Keratinocyte (primary cell): Measurements from ENCODE around the gene TUBB3. TPM values are rescaled to one million over a fixed set of nuclear protein-coding genes. Genes with fewer than 3 reads are reported as not detected.
A peak's percentile ranks its signal among the peaks of the same experiment; 100 is the strongest.

ENCODE experiments used
- DNase-seq: peaks from one replicate; pipeline ENCODE4 v3.0.0-alpha.2; 2011; ENCODE audit warnings: low read depth, missing footprints, low spot score
- FAIRE-seq: peaks from 2 replicates; lab custom pipeline; 2011; peaks lifted over from hg19 to GRCh38; lab: Jason Lieb, UNC
- H2AFZ ChIP-seq: 2 replicates; pipeline ENCODE4 v1.6.0; 2012; ENCODE audit warnings: low read length, control low read depth, inconsistent platforms; ENCODE audit not compliant: control insufficient read depth
- H3K27ac ChIP-seq: 2 replicates; pipeline ENCODE4 v1.5.1; 2011; ENCODE audit warnings: low read length; ENCODE audit not compliant: control insufficient read depth, insufficient read depth
- H3K27me3 ChIP-seq: 3 replicates; pipeline ENCODE4 v1.6.0; 2011; ENCODE audit warnings: low read length; ENCODE audit not compliant: control insufficient read depth, insufficient read depth; ENCODE audit errors: extremely low read depth
- H3K36me3 ChIP-seq, 2 experiments: 2 replicates in 1 of 2; 3 replicates in 1 of 2; pipeline ENCODE4 v1.5.1; 2011; ENCODE audit warnings: low read length in 2 of 2, mild to moderate bottlenecking in 1 of 2; ENCODE audit not compliant: control insufficient read depth in 2 of 2, insufficient read depth in 2 of 2; ENCODE audit errors: extremely low read depth in 1 of 2
- H3K4me1 ChIP-seq: 3 replicates; pipeline ENCODE4 v1.5.1; 2011; ENCODE audit warnings: low read length; ENCODE audit not compliant: control insufficient read depth, insufficient read depth; ENCODE audit errors: extremely low read depth
- H3K4me2 ChIP-seq: 3 replicates; pipeline ENCODE4 v1.6.0; 2011; ENCODE audit warnings: low read depth, low read length; ENCODE audit not compliant: control insufficient read depth, insufficient read depth; ENCODE audit errors: extremely low read depth
- H3K4me3 ChIP-seq, 3 experiments: fragments of 200-600 bp in 1 of 3; sonication (generic) in 1 of 3; 2 replicates in 2 of 3; 3 replicates in 1 of 3; pipeline ENCODE4 v1.5.1; 2011 to 2016; ENCODE audit warnings: low read length in 3 of 3, mild to moderate bottlenecking in 3 of 3, control low read depth in 2 of 3, inconsistent platforms in 1 of 3, low read depth in 1 of 3, mixed read lengths in 1 of 3, mixed run types in 1 of 3, moderate library complexity in 1 of 3; ENCODE audit not compliant: control insufficient read depth in 2 of 3, insufficient read depth in 2 of 3; ENCODE audit errors: extremely low read depth in 1 of 3
- H3K79me2 ChIP-seq: 2 replicates; pipeline ENCODE4 v1.6.0; 2012; ENCODE audit warnings: low read length; ENCODE audit not compliant: control insufficient read depth, insufficient read depth
- H3K9ac ChIP-seq: 3 replicates; pipeline ENCODE4 v1.6.0; 2011; ENCODE audit warnings: low read length; ENCODE audit not compliant: control insufficient read depth, insufficient read depth; ENCODE audit errors: extremely low read depth
- H3K9me1 ChIP-seq: 3 replicates; pipeline ENCODE4 v1.6.0; 2011; ENCODE audit warnings: low read length; ENCODE audit not compliant: control insufficient read depth, insufficient read depth; ENCODE audit errors: extremely low read depth
- H3K9me3 ChIP-seq: 2 replicates; pipeline ENCODE4 v1.5.1; 2012; ENCODE audit warnings: low read depth, low read length; ENCODE audit not compliant: control insufficient read depth
- H4K20me1 ChIP-seq: 3 replicates; pipeline ENCODE4 v1.6.0; 2011; ENCODE audit warnings: low read length; ENCODE audit not compliant: control insufficient read depth, insufficient read depth; ENCODE audit errors: extremely low read depth
- EZH2 ChIP-seq: IDR thresholded peaks from one replicate; pipeline ENCODE4 v1.6.1; 2012; ENCODE audit warnings: inconsistent platforms, mild to moderate bottlenecking, low read length, moderate library complexity
- dilution Hi-C: fragments of 300-500 bp; cut with MboI; formaldehyde crosslinking; loops from one replicate; pipeline ENCODE4 v1.7.0; 2020; ENCODE audit warnings: low sequenced_read_pairs; ENCODE audit not compliant: extremely low pct_ligation_motif_present
- polyA plus RNA-seq, 5 experiments: library from polyadenylated mRNA; depleted of rRNA in 3 of 5; stranded (reverse) in 3 of 5; stranded (forward) in 1 of 5; unstranded in 1 of 5; fragments of >200 nt; gene quantifications; 1 replicate in 1 of 5; 2 replicates in 3 of 5; 3 replicates in 1 of 5; pipeline versions ENCODE4 v1.2.1 to v1.2.3, GENCODE V29; 2011 to 2012; ENCODE audit warnings: missing spikeins in 2 of 5, low read depth in 1 of 5, low replicate concordance in 1 of 5
- TF ChIP-seq, protein P1 (sequence below), 3 experiments: IDR thresholded peaks in 1 of 3; conservative IDR thresholded peaks in 1 of 3; optimal IDR thresholded peaks in 1 of 3; 2 replicates in 2 of 3; 3 replicates in 1 of 3; pipeline versions ENCODE3 to v1.5.1; 2011; ENCODE audit warnings: low read length in 3 of 3, mild to moderate bottlenecking in 3 of 3, moderate library complexity in 2 of 3, control low read depth in 1 of 3, inconsistent platforms in 1 of 3; ENCODE audit not compliant: insufficient read depth in 2 of 3; ENCODE audit errors: extremely low read depth in 1 of 3

The TUBB3 gene
- polyA plus RNA-seq, 1 donor (not counting 4 experiments of a cell fraction or from before 2014, with no cell fraction given): 34.0 TPM

DNA sequence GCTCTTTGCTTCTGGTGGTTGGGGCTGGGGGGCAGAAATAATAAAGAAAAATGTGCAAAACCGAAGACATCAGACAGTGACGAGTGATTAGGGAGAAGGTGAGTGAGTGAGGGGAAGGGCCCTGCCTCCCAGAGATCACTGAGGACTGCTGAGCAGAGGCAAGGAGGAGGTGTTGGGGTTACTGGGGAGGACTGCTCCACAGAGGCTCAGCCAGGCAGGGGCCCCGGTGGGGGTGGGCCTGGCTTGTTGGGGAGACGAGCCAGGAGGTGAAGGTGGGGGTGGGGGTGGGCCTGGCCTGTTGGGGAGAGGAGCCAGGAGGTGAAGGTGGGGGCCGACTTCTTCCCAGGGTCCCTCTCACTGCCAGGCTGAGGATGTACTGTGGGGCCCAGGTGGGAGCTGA is 23.4 kb downstream of the TUBB3 start:
- FAIRE-seq (no peak), DNase-seq (no peak)
- H3K4me2 ChIP-seq: no peak overlapping the region
- H3K27ac ChIP-seq: no peak overlapping the region
- no peak overlapping the region for H2AFZ ChIP-seq
- H3K79me2 ChIP-seq: peaks cover 9% of the 10 kb centered on the region
- peaks cover 5% of the 10 kb centered on the region for H3K27me3 ChIP-seq
- TF ChIP-seq EZH2: no peak
- TF ChIP-seq, protein P1, sequence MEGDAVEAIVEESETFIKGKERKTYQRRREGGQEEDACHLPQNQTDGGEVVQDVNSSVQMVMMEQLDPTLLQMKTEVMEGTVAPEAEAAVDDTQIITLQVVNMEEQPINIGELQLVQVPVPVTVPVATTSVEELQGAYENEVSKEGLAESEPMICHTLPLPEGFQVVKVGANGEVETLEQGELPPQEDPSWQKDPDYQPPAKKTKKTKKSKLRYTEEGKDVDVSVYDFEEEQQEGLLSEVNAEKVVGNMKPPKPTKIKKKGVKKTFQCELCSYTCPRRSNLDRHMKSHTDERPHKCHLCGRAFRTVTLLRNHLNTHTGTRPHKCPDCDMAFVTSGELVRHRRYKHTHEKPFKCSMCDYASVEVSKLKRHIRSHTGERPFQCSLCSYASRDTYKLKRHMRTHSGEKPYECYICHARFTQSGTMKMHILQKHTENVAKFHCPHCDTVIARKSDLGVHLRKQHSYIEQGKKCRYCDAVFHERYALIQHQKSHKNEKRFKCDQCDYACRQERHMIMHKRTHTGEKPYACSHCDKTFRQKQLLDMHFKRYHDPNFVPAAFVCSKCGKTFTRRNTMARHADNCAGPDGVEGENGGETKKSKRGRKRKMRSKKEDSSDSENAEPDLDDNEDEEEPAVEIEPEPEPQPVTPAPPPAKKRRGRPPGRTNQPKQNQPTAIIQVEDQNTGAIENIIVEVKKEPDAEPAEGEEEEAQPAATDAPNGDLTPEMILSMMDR (optimal IDR thresholded peaks at IDR 0.05 in 1 of 3, IDR thresholded peaks at IDR 0.05 in 1 of 3, conservative IDR thresholded peaks at IDR 0.05 in 1 of 3; ENCODE audit: extremely low read depth in 1 of 3, insufficient read depth in 2 of 3, low read length in 3 of 3): no peak
- no peaks in the 10 kb centered on the region for H4K20me1 ChIP-seq
- H3K9me3 ChIP-seq: no peaks in the 10 kb centered on the region
- H3K4me1 ChIP-seq: peaks cover 5% of the 10 kb centered on the region
- no peak overlapping the region for H3K9ac ChIP-seq
- H3K4me3 ChIP-seq: no peak overlapping the region
- dilution Hi-C loops: no loop called here
- H3K9me1 ChIP-seq: no peaks in the 10 kb centered on the region
- H3K36me3 ChIP-seq: no peaks in the 10 kb centered on the region

DNA sequence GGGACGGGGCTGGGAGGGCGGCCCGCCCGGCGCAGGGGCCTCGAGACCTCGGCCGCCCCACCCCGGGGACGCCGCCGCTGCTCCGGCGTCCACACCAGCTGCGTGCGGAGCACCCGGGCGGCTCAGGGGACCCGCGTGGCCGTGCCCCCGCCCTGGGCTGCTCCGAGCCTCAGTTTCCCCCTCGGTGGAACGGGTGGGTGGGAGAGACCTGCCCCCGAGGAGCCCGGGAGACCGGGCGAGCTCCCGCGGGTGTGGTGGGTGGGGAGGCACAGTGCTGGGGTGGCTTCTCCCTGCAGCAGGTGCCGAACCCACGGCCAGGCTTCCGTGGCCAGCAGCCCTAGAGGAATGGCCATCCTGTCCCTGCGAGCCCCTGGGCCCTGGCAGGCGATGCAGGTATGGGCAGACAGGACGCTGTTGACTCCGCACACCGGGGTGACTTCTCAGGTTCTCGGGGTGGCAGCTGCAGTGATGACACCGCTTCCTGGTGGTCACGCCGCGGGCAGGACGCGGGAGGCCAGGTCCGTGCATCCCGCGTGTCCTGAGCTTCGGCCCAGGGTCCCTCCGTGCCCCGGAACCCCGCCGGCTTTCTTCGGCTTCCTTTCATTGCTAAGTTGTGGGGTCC is 26.1 kb downstream of the TUBB3 start:
- peaks cover 5% of the 10 kb centered on the region for H3K4me1 ChIP-seq
- peaks cover 18% of the 10 kb centered on the region for H3K79me2 ChIP-seq
- H4K20me1 ChIP-seq: no peaks in the 10 kb centered on the region
- H3K9me3 ChIP-seq: no peaks in the 10 kb centered on the region
- peaks cover 5% of the 10 kb centered on the region for H3K27me3 ChIP-seq
- DNase-seq (no peak), FAIRE-seq (no peak)
- H3K9ac ChIP-seq: peak overlapping the region; percentile 64
- peak overlapping the region; percentile 56 to 81 (median 59) for H3K4me3 ChIP-seq
- peak overlapping the region; percentile 67 for H3K4me2 ChIP-seq
- no peak overlapping the region for H2AFZ ChIP-seq
- no peak overlapping the region for H3K27ac ChIP-seq
- TF ChIP-seq, protein P1 (optimal IDR thresholded peaks at IDR 0.05 in 1 of 3, IDR thresholded peaks at IDR 0.05 in 1 of 3, conservative IDR thresholded peaks at IDR 0.05 in 1 of 3; ENCODE audit: extremely low read depth in 1 of 3, insufficient read depth in 2 of 3, low read length in 3 of 3): no peak
- TF ChIP-seq EZH2: no peak
- peaks cover under 1 to 3% of the 10 kb centered on the region in 2 experiments for H3K36me3 ChIP-seq
- H3K9me1 ChIP-seq: no peaks in the 10 kb centered on the region
- dilution Hi-C loops: no loop called here
